Measurements from ENCODE around the gene BRD7.

The BRD7 gene

GRCh38 chr16:50293041-50293783 lies 75.6 kb downstream of the BRD7 start:
- in situ Hi-C loops (cut with MboI; ENCODE audit: low sequenced_read_pairs), result no loop called here

GRCh38 chr16:50292566-50292948 lies 76.2 kb downstream of the BRD7 start:
- in situ Hi-C loops (cut with MboI; ENCODE audit: low sequenced_read_pairs), result no loop called here

GRCh38 chr16:50291719-50292565 lies 76.8 kb downstream of the BRD7 start:
- in situ Hi-C loops (cut with MboI; ENCODE audit: low sequenced_read_pairs), result no loop called here

GRCh38 chr16:50290856-50291255 lies 77.9 kb downstream of the BRD7 start:
- in situ Hi-C loops (cut with MboI; ENCODE audit: low sequenced_read_pairs), result no loop called here

- in situ Hi-C loops (cut with MboI; ENCODE audit: low sequenced_read_pairs), result no loop called here
Observed at GRCh38 chr16:50289950-50290764, 78.6 kb downstream of the BRD7 start.

GRCh38 chr16:50288920-50289319 lies 79.9 kb downstream of the BRD7 start:
- in situ Hi-C loops (cut with MboI; ENCODE audit: low sequenced_read_pairs), result no loop called here

- in situ Hi-C loops (cut with MboI; ENCODE audit: low sequenced_read_pairs), result no loop called here
Observed at GRCh38 chr16:50288026-50288425, 80.8 kb downstream of the BRD7 start.

GRCh38 chr16:50286681-50287080 lies 82.1 kb downstream of the BRD7 start:
- in situ Hi-C loops (cut with MboI; ENCODE audit: low sequenced_read_pairs), result no loop called here

- in situ Hi-C loops (cut with MboI; ENCODE audit: low sequenced_read_pairs), result no loop called here
Observed at GRCh38 chr16:50285406-50286003, 83.3 kb downstream of the BRD7 start.

GRCh38 chr16:50284131-50284911 lies 84.5 kb downstream of the BRD7 start:
- in situ Hi-C loops (cut with MboI; ENCODE audit: low sequenced_read_pairs), result no loop called here

- in situ Hi-C loops (cut with MboI; ENCODE audit: low sequenced_read_pairs), result no loop called here
Observed at GRCh38 chr16:50282955-50283631, 85.7 kb downstream of the BRD7 start.

GRCh38 chr16:50282010-50282538 lies 86.7 kb downstream of the BRD7 start:
- in situ Hi-C loops (cut with MboI; ENCODE audit: low sequenced_read_pairs), result no loop called here

- in situ Hi-C loops (cut with MboI; ENCODE audit: low sequenced_read_pairs), result no loop called here
Observed at GRCh38 chr16:50281391-50282009, 87.3 kb downstream of the BRD7 start.

GRCh38 chr16:50280932-50281331 lies 87.9 kb downstream of the BRD7 start:
- in situ Hi-C loops (cut with MboI; ENCODE audit: low sequenced_read_pairs), result no loop called here

GRCh38 chr16:50279504-50279865 lies 89.3 kb downstream of the BRD7 start:
- in situ Hi-C loops (cut with MboI; ENCODE audit: low sequenced_read_pairs), result no loop called here

- in situ Hi-C loops (cut with MboI; ENCODE audit: low sequenced_read_pairs), result no loop called here
Observed at GRCh38 chr16:50278251-50278650, 90.5 kb downstream of the BRD7 start.

GRCh38 chr16:50276801-50277555 lies 91.8 kb downstream of the BRD7 start:
- in situ Hi-C loops (cut with MboI; ENCODE audit: low sequenced_read_pairs), result no loop called here

- in situ Hi-C loops (cut with MboI; ENCODE audit: low sequenced_read_pairs), result no loop called here
Observed at GRCh38 chr16:50276326-50276640, 92.5 kb downstream of the BRD7 start.
